ENCODE results near the gene PLA2G2E.

PLA2G2E gene, protein sequence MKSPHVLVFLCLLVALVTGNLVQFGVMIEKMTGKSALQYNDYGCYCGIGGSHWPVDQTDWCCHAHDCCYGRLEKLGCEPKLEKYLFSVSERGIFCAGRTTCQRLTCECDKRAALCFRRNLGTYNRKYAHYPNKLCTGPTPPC

DNA sequence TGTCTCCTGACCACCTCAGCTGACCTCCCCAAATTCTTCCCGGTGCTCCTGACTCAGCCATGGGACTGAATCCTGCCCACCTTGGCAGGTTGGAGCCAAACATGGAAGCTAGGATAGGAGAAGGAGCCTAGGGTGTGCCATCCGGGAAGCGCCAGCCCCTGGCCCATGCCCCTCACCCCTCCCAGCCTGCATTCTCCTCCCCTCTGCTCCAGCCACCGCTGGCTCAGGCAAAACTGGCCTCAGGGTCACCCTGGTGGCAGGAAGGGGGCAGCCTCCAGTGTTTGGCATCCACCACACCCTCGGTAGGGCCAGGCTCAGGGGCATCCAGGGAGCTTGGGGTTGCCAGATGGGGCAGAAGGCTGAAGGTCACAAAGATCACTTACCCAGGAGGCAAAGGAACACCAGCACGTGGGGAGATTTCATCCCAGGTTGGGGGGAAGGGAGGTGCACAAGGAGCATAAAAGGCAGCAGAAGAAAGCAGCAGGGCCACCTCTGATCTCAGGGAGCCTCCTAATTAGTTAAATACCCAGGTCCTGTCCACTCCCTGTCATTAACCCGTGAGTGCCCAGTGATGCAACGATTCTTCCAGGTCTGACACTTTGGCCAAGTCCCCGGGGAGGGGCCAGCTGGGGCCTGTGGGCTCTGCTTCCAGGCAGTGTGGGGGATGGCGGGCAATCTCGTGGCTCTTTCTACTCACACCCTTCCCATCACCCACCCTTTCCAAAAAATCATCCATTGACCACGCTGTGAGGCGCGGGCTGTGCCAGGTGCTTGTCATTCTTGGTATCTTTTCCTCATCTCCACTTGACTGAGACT is at the start of gene PLA2G2E:
Gene PLA2G2E (minus strand): TSS at position 481 of the 816 bp plus-strand sequence. CDS start 58 bp downstream, at position 423.
- DNase-seq (ENCODE audit: low read depth in 2 of 3, low spot score in 1 of 3) = no peak

DNA sequence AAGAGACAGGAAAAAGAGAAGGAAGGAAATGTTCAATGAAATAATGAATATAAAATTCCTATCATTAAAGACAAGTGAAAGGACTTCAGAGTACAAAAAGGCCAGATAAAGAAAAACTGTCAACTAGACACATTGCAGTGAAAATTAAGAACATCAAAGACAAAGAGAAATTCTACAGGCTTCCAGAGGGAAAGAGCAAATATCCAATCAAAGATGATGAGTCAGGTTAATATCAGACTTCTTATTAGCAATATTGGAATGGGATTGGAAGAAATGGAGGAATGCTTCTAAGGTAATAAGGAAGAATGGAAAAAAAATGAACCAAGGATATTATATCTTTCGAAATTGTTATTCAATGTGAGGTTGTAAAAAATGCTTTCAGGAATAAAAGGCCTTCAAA is 48.2 kb upstream of the PLA2G2E start:
- no peak for DNase-seq (ENCODE audit: low read depth in 2 of 3, low spot score in 1 of 3)

DNA sequence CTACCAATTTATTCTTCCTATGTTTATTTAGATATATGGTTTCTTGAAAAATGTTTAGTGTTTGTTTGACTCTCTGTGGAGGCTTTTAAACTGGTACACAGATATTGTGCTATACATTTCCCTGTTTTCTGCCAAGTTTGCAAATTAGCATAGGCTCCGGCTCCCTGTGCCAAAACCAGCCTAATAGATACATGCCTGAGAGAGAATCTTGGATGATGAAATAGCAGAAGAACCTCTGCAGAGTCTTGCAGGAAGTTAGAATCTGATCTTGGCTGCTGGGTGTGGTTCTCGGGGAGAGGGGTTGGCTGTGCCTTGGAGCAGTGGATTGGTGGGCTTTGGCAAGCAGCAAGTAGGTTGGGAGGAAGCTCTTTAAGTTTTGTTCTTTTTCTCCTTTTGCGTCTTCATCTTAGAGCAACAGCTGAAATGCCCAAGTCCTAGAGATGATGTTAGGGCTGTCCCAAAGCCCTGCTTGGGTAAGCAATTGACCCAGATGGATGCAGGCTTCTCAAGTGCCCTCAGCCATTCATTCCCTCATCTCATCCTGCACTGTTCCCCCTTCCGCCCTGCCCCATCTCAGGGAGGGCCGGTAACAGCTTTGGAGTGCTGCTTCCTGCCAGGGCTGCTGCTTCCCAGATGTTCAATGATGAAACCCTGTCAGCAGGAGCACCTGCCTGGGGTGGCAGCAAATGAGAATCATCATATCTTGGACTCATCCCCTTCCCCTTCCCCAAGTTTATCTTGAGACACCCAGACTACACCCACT is 46.7 kb upstream of the PLA2G2E start:
- DNase-seq (ENCODE audit: low read depth in 2 of 3, low spot score in 1 of 3) = no peak

DNA sequence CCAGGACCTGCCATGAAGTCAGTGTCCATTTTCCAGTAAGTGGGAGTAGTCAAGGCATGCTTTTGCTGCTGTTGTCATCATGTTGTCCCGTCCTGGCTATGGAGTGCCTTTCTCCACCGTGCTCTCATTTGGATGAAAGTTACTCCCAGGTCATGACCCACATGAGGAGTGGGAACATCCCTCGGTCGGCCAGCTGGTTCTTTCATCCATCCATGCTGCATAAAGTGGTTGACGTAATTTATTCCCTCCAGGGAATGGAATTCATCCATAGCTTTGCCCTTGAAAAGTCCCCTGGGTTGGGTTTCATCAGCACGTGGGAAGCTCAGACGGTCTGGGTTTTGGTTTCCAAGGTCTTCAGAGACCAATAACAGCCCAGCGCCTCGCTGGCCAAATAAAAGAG is 44.4 kb upstream of the PLA2G2E start:
- DNase-seq (ENCODE audit: low read depth in 2 of 3, low spot score in 1 of 3) = no peak

DNA sequence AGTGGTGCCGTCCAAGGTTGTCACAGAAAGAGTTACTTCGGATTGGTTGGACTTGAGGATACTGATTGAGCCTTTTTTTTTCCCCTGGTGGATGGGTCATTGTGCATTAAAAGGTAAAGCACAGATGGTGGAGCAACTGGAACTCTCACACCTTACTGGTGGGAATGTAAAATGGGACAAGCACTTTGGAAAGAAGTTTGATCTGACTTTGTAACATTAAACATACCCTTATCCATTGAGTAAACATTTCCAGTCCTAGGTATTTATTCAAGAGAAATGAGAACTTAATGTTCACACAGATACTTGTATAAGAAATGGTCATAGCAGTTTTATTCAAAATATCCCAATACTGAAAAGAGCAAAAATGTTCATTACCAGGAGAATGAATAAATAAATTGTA is 41.1 kb upstream of the PLA2G2E start:
- DNase-seq (ENCODE audit: low read depth in 2 of 3, low spot score in 1 of 3) = no peak

DNA sequence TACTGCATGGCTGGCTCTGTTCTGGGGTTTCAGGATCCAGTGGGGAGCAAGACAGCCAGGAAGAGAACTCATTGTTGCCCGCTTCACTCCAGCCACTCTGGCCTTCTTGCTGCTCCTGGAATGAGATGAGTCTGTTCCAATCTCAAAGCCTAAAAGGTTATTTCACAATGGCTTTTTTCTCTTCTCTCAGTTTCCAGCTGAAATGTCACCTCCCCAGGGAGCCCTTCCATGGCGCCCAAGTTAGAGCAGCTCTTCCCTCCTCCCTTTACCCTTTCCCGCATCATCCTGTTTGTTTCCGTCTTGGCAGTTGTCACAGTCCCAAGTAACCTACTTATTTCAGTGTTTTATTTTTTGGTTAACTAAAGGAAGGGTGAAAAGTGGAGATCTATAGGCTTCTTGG is 40.2 kb upstream of the PLA2G2E start:
- DNase-seq (ENCODE audit: low read depth in 2 of 3, low spot score in 1 of 3) = no peak

DNA sequence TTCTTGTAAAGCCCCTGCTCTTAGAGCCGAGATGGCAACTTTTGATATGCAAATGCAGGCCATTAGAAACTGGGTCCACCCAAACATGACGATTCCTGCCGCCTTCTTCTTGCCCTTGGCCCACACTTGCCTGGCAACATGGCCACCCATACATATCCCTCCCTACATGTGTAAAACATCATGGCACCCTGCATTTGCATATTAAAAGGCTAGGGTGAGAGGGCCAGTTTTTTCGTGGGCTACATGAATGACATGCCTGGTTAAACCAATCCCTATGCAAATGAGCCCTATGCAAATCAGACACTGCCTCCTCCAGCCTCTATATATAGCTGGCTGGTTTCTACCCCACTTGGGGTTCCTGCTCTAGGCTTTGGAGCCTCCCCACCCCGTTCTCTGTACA is 37.2 kb upstream of the PLA2G2E start:
- no peak for DNase-seq (ENCODE audit: low read depth in 2 of 3, low spot score in 1 of 3)

DNA sequence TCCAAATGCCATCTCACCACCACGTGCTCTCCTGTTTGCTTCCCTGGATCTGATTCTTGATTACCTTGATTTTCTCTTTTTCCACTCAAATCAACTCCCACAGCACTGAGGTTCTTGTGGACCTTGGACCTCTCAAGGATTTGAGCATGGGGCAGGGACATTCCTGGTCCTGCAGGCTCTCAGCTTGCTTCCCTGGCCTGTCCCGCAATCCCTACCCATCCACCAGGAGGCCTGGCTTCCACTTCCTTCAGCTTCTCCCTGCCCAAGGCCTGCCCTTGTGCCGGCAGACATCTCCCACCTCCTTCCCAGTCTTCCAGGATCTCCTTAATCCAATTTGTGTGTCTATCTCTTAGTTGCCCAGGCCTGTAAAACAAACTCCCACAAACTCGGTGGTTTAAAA is 34.4 kb upstream of the PLA2G2E start:
- no peak for DNase-seq (ENCODE audit: low read depth in 2 of 3, low spot score in 1 of 3)

DNA sequence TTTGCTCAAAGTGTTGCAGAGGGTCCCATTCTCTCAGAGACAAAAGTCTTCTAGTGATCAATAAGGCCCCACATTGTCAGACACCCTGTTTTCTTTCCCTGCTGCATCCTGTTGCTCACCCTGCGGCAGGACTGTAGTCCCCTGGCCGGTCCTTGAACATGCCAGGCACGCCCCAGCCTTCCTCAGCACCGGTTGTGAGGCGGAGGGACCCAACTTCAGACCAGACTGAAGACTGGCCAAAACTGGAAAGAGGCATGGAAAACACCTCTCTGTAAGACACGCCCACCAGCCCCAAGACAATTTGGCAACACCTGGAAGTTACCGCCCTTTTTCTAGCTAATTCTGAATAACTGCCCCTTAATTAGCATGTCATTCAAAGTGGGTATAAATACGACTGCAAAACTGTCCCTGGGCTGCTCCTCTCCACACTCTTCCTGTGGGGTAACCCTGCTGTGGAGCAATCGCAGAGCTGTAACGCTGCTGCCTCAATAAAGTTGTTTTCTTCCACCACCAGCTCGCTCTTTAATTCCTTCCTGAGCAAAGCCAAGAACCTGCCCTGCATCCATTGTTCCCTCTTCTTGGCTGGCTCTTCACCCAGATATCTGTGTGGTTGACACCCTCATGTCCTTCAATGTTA is 32.2 kb upstream of the PLA2G2E start:
- DNase-seq (ENCODE audit: low read depth in 2 of 3, low spot score in 1 of 3) = no peak

DNA sequence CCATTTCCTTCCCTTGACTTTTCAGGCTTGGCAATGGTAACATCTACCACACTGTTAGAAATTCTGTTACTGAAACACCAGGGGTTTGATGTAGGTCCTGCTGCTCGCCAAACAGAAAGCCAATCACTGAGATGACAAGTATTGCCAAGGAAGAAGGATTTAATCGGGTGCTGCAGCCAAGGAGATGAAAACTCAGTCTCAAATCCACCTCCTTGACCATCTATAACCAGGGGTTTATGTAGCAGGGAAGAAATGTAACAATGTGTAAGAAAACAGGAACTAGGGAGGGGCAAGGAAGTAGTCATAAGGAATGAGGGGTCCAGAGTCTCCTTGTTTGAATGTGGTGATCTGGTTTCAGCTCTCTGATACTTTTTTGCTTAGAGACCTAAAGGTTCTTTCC is 30.6 kb upstream of the PLA2G2E start:
- no peak for DNase-seq (ENCODE audit: low read depth in 2 of 3, low spot score in 1 of 3)

DNA sequence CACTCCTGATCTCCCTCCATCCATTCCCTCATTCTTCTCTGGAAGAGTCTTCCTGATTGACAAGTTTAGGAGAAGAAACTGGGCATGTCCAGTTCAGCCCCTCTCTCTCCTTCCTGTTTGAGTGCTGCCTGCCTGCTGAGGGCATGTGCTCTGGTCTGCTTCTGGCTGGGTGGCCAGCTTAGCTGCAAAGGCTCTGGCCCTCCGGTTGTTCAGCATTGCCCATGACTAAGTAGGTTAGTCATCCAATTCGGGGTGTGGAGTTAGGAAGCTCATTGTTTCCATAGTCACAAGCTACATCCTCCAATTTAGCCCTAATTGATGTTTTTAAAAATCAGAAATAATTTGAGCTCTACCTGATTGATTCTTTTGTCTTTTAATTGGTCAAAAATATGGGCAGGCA is 25.6 kb upstream of the PLA2G2E start:
- DNase-seq (ENCODE audit: low read depth in 2 of 3, low spot score in 1 of 3) = no peak

DNA sequence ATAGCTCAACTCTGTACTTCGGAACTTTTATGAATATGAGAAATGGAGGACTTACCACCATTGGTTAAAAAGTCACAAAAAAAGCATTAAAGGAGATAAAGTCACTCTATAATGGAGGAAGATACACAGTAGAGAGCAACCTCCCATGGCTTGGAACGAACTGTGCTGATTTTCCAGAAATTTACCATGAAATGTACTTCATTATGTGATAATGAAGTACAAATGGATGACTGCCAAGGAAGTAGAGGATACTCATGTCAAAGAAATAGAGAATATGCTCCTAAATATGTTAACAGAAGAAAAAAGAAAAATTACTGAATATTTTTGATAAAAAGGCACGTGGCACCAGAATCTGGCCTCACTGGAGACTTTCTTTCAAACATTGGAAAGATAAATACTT is 23.6 kb upstream of the PLA2G2E start:
- DNase-seq (ENCODE audit: low read depth in 2 of 3, low spot score in 1 of 3) = no peak

DNA sequence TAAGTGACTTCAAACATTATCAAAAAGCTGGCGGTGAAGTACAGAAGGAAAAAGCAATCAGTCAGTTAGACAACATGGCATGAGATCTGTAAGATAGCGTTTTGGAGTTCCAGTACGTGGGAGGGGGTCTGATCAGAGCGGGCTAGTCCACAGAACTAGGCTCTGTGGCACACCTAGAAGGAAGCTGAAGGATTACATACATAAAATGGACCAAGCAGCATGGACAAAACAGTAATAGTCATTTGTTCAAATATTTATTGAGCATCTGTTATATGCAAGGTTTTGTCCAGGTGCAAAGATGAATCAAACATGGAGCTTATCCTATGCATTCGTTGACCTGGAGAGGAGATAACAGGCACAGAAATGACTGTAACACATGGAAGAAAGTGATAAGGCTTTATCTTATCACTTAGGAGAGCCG is 22.9 kb upstream of the PLA2G2E start:
- DNase-seq (ENCODE audit: low read depth in 2 of 3, low spot score in 1 of 3) = no peak

DNA sequence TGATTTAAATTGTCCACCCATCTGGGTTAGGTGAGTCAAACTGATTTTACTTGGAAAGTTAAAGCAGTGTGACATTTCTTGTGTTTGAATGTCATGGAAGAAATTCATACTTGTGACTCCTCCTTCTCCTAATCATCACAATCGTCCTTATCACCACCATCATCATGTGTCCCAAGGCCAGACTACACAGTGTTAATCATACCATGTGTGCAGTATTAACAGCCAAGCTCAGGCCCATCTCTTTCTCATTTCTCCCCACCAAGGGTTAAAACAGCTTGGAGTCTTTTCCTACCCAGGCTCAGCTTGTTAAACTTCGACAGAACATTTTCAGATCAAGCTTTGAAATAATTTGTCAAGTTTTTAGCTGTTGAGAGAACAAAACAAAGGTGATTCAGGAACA is 22.5 kb upstream of the PLA2G2E start:
- no peak for DNase-seq (ENCODE audit: low read depth in 2 of 3, low spot score in 1 of 3)

DNA sequence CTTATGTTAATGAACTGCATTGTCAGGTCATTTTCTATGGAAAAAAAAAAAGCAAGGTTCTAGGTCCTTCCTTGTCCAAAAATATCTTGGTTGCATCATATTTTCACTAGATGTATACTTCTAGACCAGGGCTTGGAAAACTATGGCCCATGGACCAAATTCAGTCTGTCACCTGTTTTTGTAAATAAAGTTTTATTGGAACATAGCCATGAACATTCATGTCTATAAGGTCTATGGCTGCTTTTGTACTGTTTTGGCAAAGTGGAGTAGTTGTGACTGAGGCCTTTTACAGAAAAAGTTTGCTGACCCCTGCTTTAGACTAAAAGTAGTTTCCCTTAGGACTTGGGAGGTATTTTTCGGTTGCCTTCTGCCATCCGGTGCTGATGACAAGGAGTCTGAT is 19.2 kb upstream of the PLA2G2E start:
- DNase-seq (ENCODE audit: low read depth in 2 of 3, low spot score in 1 of 3) = no peak

DNA sequence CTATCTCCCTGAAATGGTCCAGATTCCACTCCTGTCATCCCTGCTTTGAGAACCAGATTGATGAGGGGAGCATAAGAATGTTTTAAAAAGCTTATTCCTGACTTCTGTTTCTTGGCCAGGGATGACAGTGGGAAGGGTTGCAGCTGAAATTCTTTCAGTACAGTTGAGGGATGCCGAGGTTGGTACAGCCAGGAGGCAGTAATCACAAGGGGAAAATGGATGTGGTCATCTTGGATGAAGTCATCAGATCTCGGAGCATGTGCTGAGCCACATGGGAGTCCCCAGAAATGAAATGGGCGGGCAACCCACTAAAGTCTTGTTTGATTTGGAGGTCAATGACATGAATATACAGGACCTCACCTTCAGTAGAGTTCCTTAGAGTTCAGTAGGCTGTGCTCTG is 18.7 kb upstream of the PLA2G2E start:
- no peak for DNase-seq (ENCODE audit: low read depth in 2 of 3, low spot score in 1 of 3)

DNA sequence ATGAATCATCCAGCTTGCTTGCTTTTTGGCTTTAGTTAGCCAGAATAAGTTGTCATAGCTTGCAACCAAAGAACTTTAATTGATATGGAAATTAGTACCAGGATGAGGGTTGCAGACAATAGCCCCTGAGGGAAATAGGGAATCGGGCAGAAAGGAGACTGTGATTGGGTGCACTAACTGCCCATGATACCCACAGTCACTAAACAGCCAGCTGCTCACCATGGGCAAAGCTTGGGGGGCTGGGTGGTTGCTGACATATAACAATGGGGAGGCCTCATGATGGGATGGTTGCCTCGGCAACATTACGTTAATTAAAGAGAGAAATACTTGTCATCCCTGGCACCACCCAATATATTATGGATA is 17.8 kb upstream of the PLA2G2E start:
- DNase-seq (ENCODE audit: low read depth in 2 of 3, low spot score in 1 of 3) = no peak

DNA sequence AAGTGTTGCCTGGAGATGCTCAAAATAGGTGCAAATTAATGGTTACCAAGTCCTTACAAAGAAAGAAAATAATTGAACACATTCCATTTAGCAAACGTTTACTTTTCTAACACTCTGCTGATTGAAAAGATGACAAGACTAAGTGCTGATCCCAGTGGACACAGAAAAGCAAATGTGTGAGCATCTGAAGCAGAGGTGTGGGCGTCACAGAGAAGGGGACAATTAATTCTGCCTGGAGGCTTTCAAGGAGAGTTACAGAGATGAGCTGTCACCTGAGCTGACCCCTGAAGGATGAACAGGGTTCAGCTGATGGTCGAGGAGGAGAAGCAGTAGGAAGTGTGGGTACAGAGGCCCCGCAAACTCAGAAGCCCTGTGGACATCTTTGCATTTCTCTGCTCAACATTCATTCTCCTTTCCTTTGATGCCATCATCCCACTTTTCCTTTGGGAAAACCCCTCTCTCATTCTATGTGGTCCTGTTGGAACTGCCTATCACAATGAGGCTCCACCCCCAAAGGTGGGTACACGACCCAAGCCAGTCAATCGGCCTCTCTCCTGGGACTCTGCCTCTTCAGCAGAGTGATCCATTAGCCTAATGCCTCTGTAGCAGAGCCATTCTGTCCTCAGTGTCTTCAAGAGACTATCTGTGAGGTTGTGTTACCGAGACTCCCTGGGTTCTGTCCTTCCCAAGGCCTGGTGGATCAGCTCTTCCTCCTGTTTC is 17.2 kb upstream of the PLA2G2E start:
- no peak for DNase-seq (ENCODE audit: low read depth in 2 of 3, low spot score in 1 of 3)

DNA sequence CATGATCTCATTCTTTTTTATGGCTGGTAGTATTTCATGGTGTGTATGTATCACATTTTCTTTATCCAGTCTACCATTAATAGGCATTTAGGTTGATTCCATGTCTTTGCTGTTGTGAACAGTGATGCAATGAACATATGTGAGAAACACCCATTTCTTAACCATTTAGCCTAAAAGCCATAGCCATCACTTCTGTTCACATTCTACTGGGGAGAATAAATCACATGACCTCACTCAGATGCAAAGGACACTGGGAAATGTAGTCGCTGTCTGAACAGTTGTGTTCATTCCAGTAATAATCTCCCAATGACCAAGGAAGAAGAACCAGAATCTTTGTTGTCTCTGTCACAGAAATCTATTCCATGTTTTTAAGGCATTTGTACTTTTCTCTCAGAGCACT is 15.1 kb upstream of the PLA2G2E start:
- no peak for DNase-seq (ENCODE audit: low read depth in 2 of 3, low spot score in 1 of 3)

DNA sequence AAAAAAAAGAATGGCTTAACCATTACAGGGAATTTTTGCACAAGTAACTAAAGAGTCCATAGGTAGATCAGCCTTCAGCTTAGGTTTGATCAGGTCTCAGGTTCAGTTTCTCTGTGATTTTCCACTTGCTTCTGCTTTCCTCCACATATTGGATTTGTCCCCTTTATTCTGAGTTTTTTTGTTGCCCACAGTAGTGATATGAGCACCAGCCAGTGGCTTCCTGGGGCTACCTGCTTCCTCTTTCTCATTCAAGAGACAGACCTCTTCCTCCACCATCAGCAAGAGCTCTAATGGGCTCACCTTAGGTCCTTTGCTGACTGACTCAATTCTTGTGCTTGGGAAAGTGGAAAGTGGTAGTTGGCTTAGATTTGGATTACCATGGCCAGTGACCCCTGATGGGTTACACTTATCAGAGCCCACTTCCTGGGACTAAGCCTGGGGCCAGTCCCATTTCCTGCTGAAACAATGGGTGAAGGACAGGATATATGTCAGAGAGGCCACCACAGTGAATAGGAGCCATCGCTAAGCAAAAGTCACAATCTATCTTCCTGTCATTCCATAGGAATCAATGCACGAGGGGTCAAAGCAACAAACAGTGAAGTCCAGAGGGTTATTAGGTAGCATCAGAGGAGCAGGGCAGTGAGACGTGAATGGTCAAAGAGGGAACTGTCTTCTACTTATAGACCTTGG is 12.8 kb upstream of the PLA2G2E start:
- no peak for DNase-seq (ENCODE audit: low read depth in 2 of 3, low spot score in 1 of 3)

DNA sequence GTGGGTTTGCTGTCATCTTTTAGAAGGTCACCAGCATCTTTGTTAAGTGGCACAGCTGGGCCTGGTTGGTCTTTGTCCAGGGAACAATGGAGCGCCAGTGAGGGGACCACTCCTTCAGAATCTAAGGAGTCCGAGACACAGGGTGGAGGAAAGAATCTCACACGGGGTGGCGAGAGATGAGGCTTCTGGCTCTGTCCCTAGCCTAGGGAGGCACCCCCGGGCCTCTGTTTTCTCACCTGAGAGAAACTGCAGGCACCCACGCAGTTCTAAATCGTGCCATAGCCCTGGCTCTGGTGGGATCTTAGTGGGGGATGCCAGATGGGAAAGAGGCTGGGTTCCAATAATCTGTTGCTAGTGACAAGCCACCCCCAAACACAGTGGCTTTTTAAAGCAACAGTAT is 10.9 kb upstream of the PLA2G2E start:
- no peak for DNase-seq (ENCODE audit: low read depth in 2 of 3, low spot score in 1 of 3)

All from stimulated activated CD4-positive, alpha-beta T cell treated with anti-CD3 and anti-CD28 coated beads, Interleukin-12 subunit alpha, Interleukin-12 subunit beta, amount 100 ng/mL, for 48 hours (primary cell).